Smooth muscle cell (in vitro differentiated cells): ENCODE data around the gene CLEC2A. TPM values are rescaled to one million over a fixed set of nuclear protein-coding genes. Genes with fewer than 3 reads are reported as not detected.
"Not testable (repeated sequence)": the region's sequence is repeated elsewhere in the genome, so short reads cannot be mapped to it uniquely, and the experiment has no call there.

ENCODE experiments used
- DNase-seq: peaks from one replicate; lab custom pipeline; 2025; ENCODE audit not compliant: unreplicated experiment; lab: John Stamatoyannopoulos, UW
- H2AFZ ChIP-seq: fragments of 200-600 bp; sonication (generic); 2 replicates; pipeline ENCODE4 v1.6.0; 2016; ENCODE audit warnings: antibody characterized with exemption, low read depth, mild to moderate bottlenecking
- H3F3A ChIP-seq: fragments of 200-600 bp; sonication (generic); 2 replicates; pipeline ENCODE4 v1.6.0; 2017; ENCODE audit warnings: antibody characterized with exemption, low read depth
- H3K27ac ChIP-seq: fragments of 200-600 bp; sonication (generic); 2 replicates; pipeline ENCODE4 v1.5.1; 2016; ENCODE audit warnings: low read depth, mild to moderate bottlenecking
- H3K27me3 ChIP-seq: fragments of 200-600 bp; sonication (generic); 2 replicates; pipeline ENCODE4 v1.6.1; 2016; ENCODE audit warnings: low read depth, mild to moderate bottlenecking
- H3K36me3 ChIP-seq: fragments of 200-600 bp; sonication (generic); 2 replicates; pipeline ENCODE4 v1.5.1; 2016; ENCODE audit warnings: low read depth
- H3K4me1 ChIP-seq: fragments of 200-600 bp; sonication (generic); 2 replicates; pipeline ENCODE4 v1.5.1; 2016; ENCODE audit warnings: low read depth
- H3K4me2 ChIP-seq: fragments of 200-600 bp; sonication (generic); 2 replicates; pipeline ENCODE4 v1.6.0; 2016; ENCODE audit warnings: mild to moderate bottlenecking
- H3K4me3 ChIP-seq: fragments of 200-600 bp; sonication (generic); 2 replicates; pipeline ENCODE4 v1.5.1; 2016; ENCODE audit warnings: mild to moderate bottlenecking
- H3K79me2 ChIP-seq: fragments of 200-600 bp; sonication (generic); 2 replicates; pipeline ENCODE4 v1.6.0; 2016; ENCODE audit warnings: low read depth, mild to moderate bottlenecking
- H3K9ac ChIP-seq: fragments of 200-600 bp; sonication (generic); 2 replicates; pipeline ENCODE4 v1.6.0; 2016; ENCODE audit warnings: low read depth
- H3K9me3 ChIP-seq: fragments of 200-600 bp; sonication (generic); replicated peaks from 2 replicates; pipeline ENCODE4 v1.5.1; 2016; ENCODE audit warnings: low read depth
- H4K20me1 ChIP-seq: fragments of 200-600 bp; sonication (generic); 2 replicates; pipeline ENCODE4 v1.6.0; 2016; ENCODE audit warnings: low read depth
- WGBS: methylation state at CpG from one replicate; pipeline ENCODE4 v1.1.7; 2016; ENCODE audit warnings: low lambda C conversion rate; 5-methylcytosine and 5-hydroxymethylcytosine counted together
- polyA plus RNA-seq: library from polyadenylated mRNA; unstranded; fragments of >200 nt; fragmentation: Nextera tagmentation; extraction: Ambion mirVana; gene quantifications from 2 replicates; pipeline ENCODE4 v1.2.1, GENCODE V29; 2016
- total RNA-seq: library from RNA; depleted of rRNA; stranded (reverse); fragments of >200 nt; gene quantifications from 2 replicates; pipeline ENCODE4 v1.2.3, GENCODE V29; 2014
- TF ChIP-seq, protein P1 (sequence below): fragments of 200-600 bp; sonication (generic); IDR thresholded peaks from 2 replicates; pipeline ENCODE4 v1.5.1; 2017; ENCODE audit warnings: borderline replicate concordance, mild to moderate bottlenecking, antibody characterized with exemption; ENCODE audit not compliant: insufficient read depth, poor library complexity, severe bottlenecking

Gene CLEC2A, protein sequence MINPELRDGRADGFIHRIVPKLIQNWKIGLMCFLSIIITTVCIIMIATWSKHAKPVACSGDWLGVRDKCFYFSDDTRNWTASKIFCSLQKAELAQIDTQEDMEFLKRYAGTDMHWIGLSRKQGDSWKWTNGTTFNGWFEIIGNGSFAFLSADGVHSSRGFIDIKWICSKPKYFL
- total RNA-seq (not detected in 2 replicates), polyA plus RNA-seq (0.67 and 1.7 TPM in 2 replicates)

- TF ChIP-seq, protein P1, sequence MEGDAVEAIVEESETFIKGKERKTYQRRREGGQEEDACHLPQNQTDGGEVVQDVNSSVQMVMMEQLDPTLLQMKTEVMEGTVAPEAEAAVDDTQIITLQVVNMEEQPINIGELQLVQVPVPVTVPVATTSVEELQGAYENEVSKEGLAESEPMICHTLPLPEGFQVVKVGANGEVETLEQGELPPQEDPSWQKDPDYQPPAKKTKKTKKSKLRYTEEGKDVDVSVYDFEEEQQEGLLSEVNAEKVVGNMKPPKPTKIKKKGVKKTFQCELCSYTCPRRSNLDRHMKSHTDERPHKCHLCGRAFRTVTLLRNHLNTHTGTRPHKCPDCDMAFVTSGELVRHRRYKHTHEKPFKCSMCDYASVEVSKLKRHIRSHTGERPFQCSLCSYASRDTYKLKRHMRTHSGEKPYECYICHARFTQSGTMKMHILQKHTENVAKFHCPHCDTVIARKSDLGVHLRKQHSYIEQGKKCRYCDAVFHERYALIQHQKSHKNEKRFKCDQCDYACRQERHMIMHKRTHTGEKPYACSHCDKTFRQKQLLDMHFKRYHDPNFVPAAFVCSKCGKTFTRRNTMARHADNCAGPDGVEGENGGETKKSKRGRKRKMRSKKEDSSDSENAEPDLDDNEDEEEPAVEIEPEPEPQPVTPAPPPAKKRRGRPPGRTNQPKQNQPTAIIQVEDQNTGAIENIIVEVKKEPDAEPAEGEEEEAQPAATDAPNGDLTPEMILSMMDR: no peak
- no peaks in the 10 kb centered on the region for H3K27me3 ChIP-seq
These were observed at the start of gene CLEC2A for GRCh38 chr12:9932270-9932669. TSS of gene CLEC2A (minus strand) at chr12:9932370. CDS start at chr12:9932329, 41 bp downstream.

DNA sequence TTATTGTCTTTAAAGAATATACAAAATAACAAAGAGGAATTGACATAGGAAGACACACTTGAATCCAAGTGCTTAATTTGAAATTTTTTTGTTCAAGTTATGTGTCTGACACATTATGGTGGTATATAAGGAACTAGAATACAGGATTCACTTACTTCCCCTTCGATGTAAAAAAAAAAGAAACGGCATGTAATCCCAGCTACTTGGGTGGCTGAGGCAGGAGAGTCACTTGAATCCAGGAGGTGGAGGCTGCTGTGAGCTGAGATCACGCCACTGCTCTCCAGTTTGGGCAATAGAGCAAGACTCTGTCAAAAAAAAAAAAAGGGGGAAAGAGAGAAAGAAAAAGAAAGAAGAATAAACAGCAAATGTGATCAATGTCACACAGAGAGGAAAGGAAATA, 48.0 kb upstream of the CLEC2A start:
- no peak overlapping the region for H2AFZ ChIP-seq
- no peaks in the 10 kb centered on the region for H3K4me1 ChIP-seq
- H3K4me2 ChIP-seq: no peak overlapping the region
- WGBS: 95% methylated on average over 3 of the region's 3 CpGs
- H3K9me3 ChIP-seq: no peaks in the 10 kb centered on the region
- H4K20me1 ChIP-seq: no peaks in the 10 kb centered on the region
- no peaks in the 10 kb centered on the region for H3F3A ChIP-seq
- TF ChIP-seq, protein P1: no peak
- H3K9ac ChIP-seq: no peak overlapping the region
- H3K79me2 ChIP-seq: no peaks in the 10 kb centered on the region
- no peak for DNase-seq
- H3K4me3 ChIP-seq: no peak overlapping the region
- H3K27ac ChIP-seq: no peak overlapping the region
- no peaks in the 10 kb centered on the region for H3K36me3 ChIP-seq
- H3K27me3 ChIP-seq: no peaks in the 10 kb centered on the region

More at GRCh38 chr12:9932270-9932669, at the start of gene CLEC2A:
- no peak within 1 kb of the TSS for H3K27ac ChIP-seq
- H4K20me1 ChIP-seq: no peaks in the 10 kb centered on the region
- H3K9me3 ChIP-seq: no peaks in the 10 kb centered on the region
- H3K4me3 ChIP-seq: no peak within 1 kb of the TSS
- no peaks in the 10 kb centered on the region for H3F3A ChIP-seq
- no peak for DNase-seq
- H3K4me2 ChIP-seq: no peak within 1 kb of the TSS
- no peaks in the 10 kb centered on the region for H3K79me2 ChIP-seq
- peak within 1 kb of the TSS; percentile 32 for H2AFZ ChIP-seq
- H3K9ac ChIP-seq: no peak within 1 kb of the TSS
- no peaks in the 10 kb centered on the region for H3K36me3 ChIP-seq
- no peaks in the 10 kb centered on the region for H3K4me1 ChIP-seq
- WGBS: 78% methylated on average over 6 of the region's 6 CpGs

DNA sequence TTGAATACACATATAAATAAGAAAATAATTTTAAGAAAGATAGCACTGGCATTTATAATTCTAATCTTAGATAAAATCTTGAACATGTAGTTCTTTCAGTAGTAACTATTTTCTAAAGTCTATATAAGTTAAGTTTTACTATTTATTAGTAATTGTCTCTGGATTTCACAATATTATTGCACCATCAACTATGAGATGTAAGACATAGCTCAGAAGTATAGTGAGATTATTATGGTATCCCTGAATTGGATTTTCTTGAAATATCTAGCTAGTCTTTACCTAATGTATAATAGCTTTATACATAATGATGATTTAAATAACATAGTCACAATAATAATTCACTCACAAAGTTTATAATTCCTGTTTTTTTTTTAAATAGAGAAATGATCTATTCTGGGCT, 45.7 kb upstream of the CLEC2A start:
- no peaks in the 10 kb centered on the region for H4K20me1 ChIP-seq
- H3F3A ChIP-seq: no peaks in the 10 kb centered on the region
- TF ChIP-seq, protein P1: no peak
- H3K4me3 ChIP-seq: no peak overlapping the region
- H3K9ac ChIP-seq: no peak overlapping the region
- no peaks in the 10 kb centered on the region for H3K79me2 ChIP-seq
- H3K4me2 ChIP-seq: no peak overlapping the region
- no peak for DNase-seq
- H3K27me3 ChIP-seq: no peaks in the 10 kb centered on the region
- H3K36me3 ChIP-seq: no peaks in the 10 kb centered on the region
- no peaks in the 10 kb centered on the region for H3K9me3 ChIP-seq
- H3K4me1 ChIP-seq: no peaks in the 10 kb centered on the region
- no peak overlapping the region for H3K27ac ChIP-seq
- H2AFZ ChIP-seq: no peak overlapping the region

DNA sequence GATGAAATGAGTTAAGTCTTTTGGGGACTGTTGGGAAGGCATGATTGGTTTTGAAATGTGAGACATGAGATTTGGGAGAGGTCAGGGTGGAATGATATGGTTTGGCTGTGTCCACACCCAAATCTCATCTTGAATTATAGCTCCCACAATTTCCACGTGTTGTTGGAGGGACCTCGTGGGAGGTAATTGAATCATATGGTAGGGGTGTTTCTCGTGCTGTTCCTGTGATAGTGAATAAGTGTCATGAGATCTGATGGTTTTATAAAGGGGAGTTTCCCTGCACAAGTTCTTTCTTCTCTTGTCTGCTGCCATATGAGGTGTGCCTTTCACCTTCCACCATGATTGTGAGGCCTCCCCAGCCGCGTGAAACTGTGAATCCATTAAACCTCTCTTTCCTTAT, 44.5 kb upstream of the CLEC2A start:
- H3K4me3 ChIP-seq, H3K27me3 ChIP-seq, H3K27ac ChIP-seq, H3F3A ChIP-seq, H3K9me3 ChIP-seq, DNase-seq, H2AFZ ChIP-seq, H3K4me1 ChIP-seq, H3K9ac ChIP-seq, H3K36me3 ChIP-seq, H3K4me2 ChIP-seq, H3K79me2 ChIP-seq, H4K20me1 ChIP-seq: not testable (repeated sequence)
- WGBS: 73% methylated on average over 5 of the region's 5 CpGs
